HepG2 (cell line): Measurements from ENCODE around the gene GRIK4. TPM values are rescaled to one million over a fixed set of nuclear protein-coding genes. Genes with fewer than 3 reads are reported as not detected.

ENCODE experiments used
- ATAC-seq: fragments of 200-7000 bp; cut with Tn5 transposase; 3 replicates; pipeline ENCODE4 v1.9.1; 2020; ENCODE audit warnings: mild to moderate bottlenecking, moderate library complexity
- BruUV-seq: library from RNA; stranded (reverse); fragments of 400-500 nt; replicated peaks from 2 replicates; lab custom pipeline; 2021; lab: Mats Ljungman, UMichigan
- CTCF ChIA-PET: fragments of 300-600 bp; formaldehyde crosslinking; extraction: SDS; loops from one replicate; lab custom pipeline; 2021; ENCODE audit warnings: low total read pairs, inconsistent platforms, low intra/inter-chr PET ratio; lab: Yijun Ruan, JAX
- POLR2A ChIA-PET: fragments of 350-600 bp; sonication (Branson Sonifier 250); formaldehyde crosslinking; loops from one replicate; lab custom pipeline; 2020; ENCODE audit warnings: antibody characterized with exemption, inconsistent platforms; lab: Yijun Ruan, JAX
- DNase-seq: peaks from one replicate; pipeline ENCODE4 v3.0.0-alpha.2; 2015; ENCODE audit warnings: low spot score
- FAIRE-seq: peaks from 3 replicates; lab custom pipeline; 2011; peaks lifted over from hg19 to GRCh38; lab: Jason Lieb, UNC
- H2AFZ ChIP-seq: one replicate; pipeline ENCODE4 v1.6.1; 2011; ENCODE audit warnings: low read length, inconsistent platforms
- H3K27ac ChIP-seq: fragments of 300-600 bp; 3 replicates; pipeline ENCODE4 v1.8.0; 2011; ENCODE audit warnings: mixed run types, mild to moderate bottlenecking, mixed read lengths, low read length, inconsistent platforms; ENCODE audit not compliant: insufficient read depth; ENCODE audit errors: extremely low read length
- H3K27me3 ChIP-seq, 2 experiments: fragments of 200-600 bp in 1 of 2; 2 replicates in 1 of 2; 3 replicates in 1 of 2; pipeline versions ENCODE4 v1.6.0 to v1.8.0; 2011; ENCODE audit warnings: low read length in 2 of 2, mild to moderate bottlenecking in 2 of 2, moderate library complexity in 2 of 2, inconsistent platforms in 1 of 2; ENCODE audit not compliant: insufficient read depth in 2 of 2, control insufficient read depth in 1 of 2
- H3K36me3 ChIP-seq, 2 experiments: fragments of 200-600 bp in 1 of 2; replicated peaks in 1 of 2; 2 replicates in 1 of 2; 3 replicates in 1 of 2; pipeline versions ENCODE4 v1.5.1 to v1.8.0; 2011; ENCODE audit warnings: low read length in 2 of 2, inconsistent platforms in 1 of 2; ENCODE audit not compliant: insufficient read depth in 2 of 2, control insufficient read depth in 1 of 2
- H3K4me1 ChIP-seq: 2 replicates; pipeline ENCODE4 v1.5.1; 2012; ENCODE audit warnings: low read length, inconsistent platforms; ENCODE audit not compliant: insufficient read depth
- H3K4me2 ChIP-seq: 2 replicates; pipeline ENCODE4 v1.6.0; 2011; ENCODE audit warnings: low read depth, low read length, inconsistent platforms
- H3K4me3 ChIP-seq, 3 experiments: fragments of 200-600 bp in 1 of 3; sonication (generic), shearing (Covaris generic) in 1 of 3; replicated peaks in 1 of 3; 2 replicates each; pipeline ENCODE4 v1.5.1; 2011 to 2016; ENCODE audit warnings: low read length in 3 of 3, inconsistent platforms in 2 of 3, low read depth in 2 of 3, mild to moderate bottlenecking in 2 of 3, control low read depth in 1 of 3, mixed read lengths in 1 of 3; ENCODE audit not compliant: insufficient read depth in 1 of 3
- H3K79me2 ChIP-seq: one replicate; pipeline ENCODE4 v1.6.1; 2011; ENCODE audit warnings: low read length, inconsistent platforms; ENCODE audit not compliant: insufficient read depth
- H3K9ac ChIP-seq: 2 replicates; pipeline ENCODE4 v1.6.0; 2011; ENCODE audit warnings: mild to moderate bottlenecking, low read depth, low read length, inconsistent platforms; ENCODE audit not compliant: insufficient read depth
- H3K9me3 ChIP-seq: 2 replicates; pipeline ENCODE4 v1.5.1; 2012; ENCODE audit warnings: mild to moderate bottlenecking, low read length
- H4K20me1 ChIP-seq: 2 replicates; pipeline ENCODE4 v1.6.0; 2011; ENCODE audit warnings: inconsistent platforms, mild to moderate bottlenecking, low read length, moderate library complexity; ENCODE audit not compliant: insufficient read depth
- ARNT2 ChIP-seq: sonication (generic); formaldehyde crosslinking; IDR thresholded peaks from 2 replicates; pipeline ENCODE4 v1.8.0; 2022; ENCODE audit warnings: mild to moderate bottlenecking, low read depth, missing genetic modification reagents, moderate library complexity
- BCL3 ChIP-seq: sonication (generic); formaldehyde crosslinking; IDR thresholded peaks from 2 replicates; pipeline ENCODE4 v1.5.1; 2020; ENCODE audit warnings: mild to moderate bottlenecking, missing genetic modification reagents, moderate library complexity
- CHD2 ChIP-seq: IDR thresholded peaks from 2 replicates; pipeline ENCODE4 v1.6.1; 2011; ENCODE audit warnings: low read depth, low read length, improper control_type of control experiment
- E2F5 ChIP-seq: sonication (generic); formaldehyde crosslinking; conservative IDR thresholded peaks from 2 replicates; pipeline ENCODE4 v1.4.0; 2020; ENCODE audit warnings: missing genetic modification reagents
- ELF1 ChIP-seq: sonication (generic); formaldehyde crosslinking; IDR thresholded peaks from 2 replicates; pipeline ENCODE4 v1.4.0; 2020; ENCODE audit warnings: missing genetic modification reagents
- ESRRA ChIP-seq: sonication (generic); formaldehyde crosslinking; IDR thresholded peaks from 2 replicates; pipeline ENCODE4 v1.5.1; 2020; ENCODE audit warnings: mild to moderate bottlenecking, low read depth, missing genetic modification reagents
- FOXA1 ChIP-seq, 2 experiments: fragments of 450-650 bp in 1 of 2; sonication (generic) in 1 of 2; formaldehyde crosslinking in 1 of 2; IDR thresholded peaks; 2 replicates each; pipeline versions ENCODE4 v1.4.0 to v1.6.1; 2016 to 2020; ENCODE audit warnings: missing genetic modification reagents in 1 of 2
- HDAC2 ChIP-seq: sonication (generic); formaldehyde crosslinking; IDR thresholded peaks from 2 replicates; pipeline ENCODE4 v1.4.0; 2020; ENCODE audit warnings: missing genetic modification reagents
- HNRNPLL ChIP-seq: fragments of 200-400 bp; formaldehyde crosslinking; IDR thresholded peaks from 2 replicates; pipeline ENCODE4 v1.6.1; 2017; ENCODE audit warnings: mild to moderate bottlenecking, low read depth, low read length; ENCODE audit not compliant: poor library complexity, severe bottlenecking
- ISX ChIP-seq: sonication (generic); formaldehyde crosslinking; conservative IDR thresholded peaks from 2 replicates; pipeline ENCODE4 v1.5.0; 2020; ENCODE audit warnings: missing genetic modification reagents
- KLF16 ChIP-seq, 2 experiments: sonication (generic) in 1 of 2; formaldehyde crosslinking in 1 of 2; IDR thresholded peaks; 2 replicates each; pipeline versions ENCODE4 v1.6.1 to v1.8.0; 2016 to 2023; ENCODE audit warnings: missing genetic modification reagents in 2 of 2, missing compliant biosample characterization in 1 of 2
- SNAI1 ChIP-seq: sonication (generic); formaldehyde crosslinking; IDR thresholded peaks from 2 replicates; pipeline ENCODE4 v1.5.0; 2020; ENCODE audit warnings: mild to moderate bottlenecking, missing genetic modification reagents, borderline replicate concordance
- ZC3H13 ChIP-seq: sonication (generic); formaldehyde crosslinking; IDR thresholded peaks from 2 replicates; pipeline ENCODE4 v1.8.1; 2023; ENCODE audit warnings: mild to moderate bottlenecking, missing genetic modification reagents, moderate library complexity
- ZKSCAN8 ChIP-seq: IDR thresholded peaks from 2 replicates; pipeline ENCODE4 v1.6.1; 2016; ENCODE audit warnings: borderline replicate concordance, missing genetic modification reagents, missing compliant biosample characterization
- ZNF343 ChIP-seq: sonication (generic); formaldehyde crosslinking; IDR thresholded peaks from 2 replicates; pipeline ENCODE4 v1.4.0; 2020; ENCODE audit warnings: mild to moderate bottlenecking, missing genetic modification reagents
- ZNF431 ChIP-seq: sonication (generic); formaldehyde crosslinking; IDR thresholded peaks from 2 replicates; pipeline ENCODE4 v1.9.0; 2022; ENCODE audit warnings: missing genetic modification reagents, low read depth, mild to moderate bottlenecking, borderline replicate concordance
- ZNF75D ChIP-seq: sonication (generic); formaldehyde crosslinking; IDR thresholded peaks from 2 replicates; pipeline ENCODE4 v1.8.1; 2023; ENCODE audit warnings: missing genetic modification reagents, mild to moderate bottlenecking, borderline replicate concordance
- ZNF773 ChIP-seq: sonication (generic); formaldehyde crosslinking; IDR thresholded peaks from 2 replicates; pipeline ENCODE4 v1.4.0; 2020; ENCODE audit warnings: missing genetic modification reagents, borderline replicate concordance
- WGBS: methylation state at CpG from one replicate; pipeline ENCODE4 v1.1.6; 2017; ENCODE audit warnings: low lambda C conversion rate; 5-methylcytosine and 5-hydroxymethylcytosine counted together
- in situ Hi-C: cut with HindIII; loops from 2 replicates; pipeline ENCODE4 v1.10.0; 2017; ENCODE audit warnings: low pct_unique_long_range_greater_than_20kb; ENCODE audit not compliant: extremely low pct_ligation_motif_present
- intact Hi-C: fragments of 100-400 bp; cut with micrococcal nuclease; formaldehyde crosslinking; loops from one replicate; pipeline ENCODE4 v1.10.0; 2022; ENCODE audit not compliant: unreplicated experiment
- polyA plus RNA-seq, 8 experiments: library from polyadenylated mRNA; depleted of rRNA in 3 of 8; stranded (reverse) in 7 of 8; unstranded in 1 of 8; fragments of >200 nt; fragmentation: Illumina TruSeq in 4 of 8; extraction: Trizol in 4 of 8; gene quantifications; 2 replicates each; pipeline versions ENCODE4 v1.2.1 to v1.2.3, GENCODE V29; 2011 to 2016; ENCODE audit warnings: low read depth in 4 of 8, missing spikeins in 1 of 8, mixed read lengths in 1 of 8; ENCODE audit not compliant: insufficient read depth in 1 of 8
- total RNA-seq, 5 experiments: library from RNA; depleted of rRNA; stranded (reverse); fragments of >200 nt; fragmentation: Illumina TruSeq; extraction: Trizol; gene quantifications; 2 replicates each; pipeline ENCODE4 v1.2.3, GENCODE V29; 2016; ENCODE audit warnings: low read depth in 1 of 5
- TF ChIP-seq, protein P1 (sequence below): sonication (generic); formaldehyde crosslinking; IDR thresholded peaks from 2 replicates; pipeline ENCODE4 v1.4.0; 2020; ENCODE audit warnings: mild to moderate bottlenecking, missing genetic modification reagents

The GRIK4 gene
- total and polyA plus RNA-seq, 2 of the 13 experiments (the other 11 are each of a cell fraction or from before 2014, with no cell fraction given): 0.04 to 0.07 TPM

- ChIA-PET CTCF (no interaction called here), POLR2A (no interaction called here)
- no peak for DNase-seq
- Histone ChIP-seq H2AFZ (no peak overlapping the region), H4K20me1 (no peaks in the 10 kb centered on the region), H3K36me3 (no peaks in the 10 kb centered on the region), H3K27ac (no peak overlapping the region), H3K4me1 (no peaks in the 10 kb centered on the region), H3K4me3 (no peak overlapping the region), H3K79me2 (no peaks in the 10 kb centered on the region), H3K9me3 (no peaks in the 10 kb centered on the region), H3K9ac (no peak overlapping the region), H3K27me3 (peaks cover 4 to 29% of the 10 kb centered on the region in 2 experiments; a peak in 4 of 5 replicates), H3K4me2 (no peak overlapping the region)
- intact Hi-C loops (no loop called here), in situ Hi-C loops (no loop called here)
- WGBS: 30% methylated on average over 4 of the region's 9 CpGs
- BruUV-seq: no TSS peak
- FAIRE-seq: no peak
- no peak for ATAC-seq
- TF ChIP-seq HNRNPLL (no peak), ZC3H13 (CRISPR knock-in tag) (no peak), ESRRA (CRISPR knock-in tag) (no peak), HDAC2 (CRISPR knock-in tag) (no peak), ARNT2 (no peak), FOXA1 (IDR thresholded peaks at IDR 0.05) (no peak), FOXA1 (CRISPR knock-in tag; IDR thresholded peaks at IDR 0.05) (no peak), E2F5 (CRISPR knock-in tag) (no peak), ZNF773 (no peak), ZNF343 (no peak), ZNF431 (CRISPR knock-in tag) (no peak), ISX (no peak), SNAI1 (CRISPR knock-in tag) (no peak), ZNF75D (CRISPR knock-in tag) (no peak), BCL3 (no peak), ZKSCAN8 (CRISPR knock-in tag) (no peak), KLF16 (CRISPR knock-in tag; IDR thresholded peaks at IDR 0.05) (no peak), ELF1 (CRISPR knock-in tag) (no peak), CHD2 (no peak)
- TF ChIP-seq, protein P1, sequence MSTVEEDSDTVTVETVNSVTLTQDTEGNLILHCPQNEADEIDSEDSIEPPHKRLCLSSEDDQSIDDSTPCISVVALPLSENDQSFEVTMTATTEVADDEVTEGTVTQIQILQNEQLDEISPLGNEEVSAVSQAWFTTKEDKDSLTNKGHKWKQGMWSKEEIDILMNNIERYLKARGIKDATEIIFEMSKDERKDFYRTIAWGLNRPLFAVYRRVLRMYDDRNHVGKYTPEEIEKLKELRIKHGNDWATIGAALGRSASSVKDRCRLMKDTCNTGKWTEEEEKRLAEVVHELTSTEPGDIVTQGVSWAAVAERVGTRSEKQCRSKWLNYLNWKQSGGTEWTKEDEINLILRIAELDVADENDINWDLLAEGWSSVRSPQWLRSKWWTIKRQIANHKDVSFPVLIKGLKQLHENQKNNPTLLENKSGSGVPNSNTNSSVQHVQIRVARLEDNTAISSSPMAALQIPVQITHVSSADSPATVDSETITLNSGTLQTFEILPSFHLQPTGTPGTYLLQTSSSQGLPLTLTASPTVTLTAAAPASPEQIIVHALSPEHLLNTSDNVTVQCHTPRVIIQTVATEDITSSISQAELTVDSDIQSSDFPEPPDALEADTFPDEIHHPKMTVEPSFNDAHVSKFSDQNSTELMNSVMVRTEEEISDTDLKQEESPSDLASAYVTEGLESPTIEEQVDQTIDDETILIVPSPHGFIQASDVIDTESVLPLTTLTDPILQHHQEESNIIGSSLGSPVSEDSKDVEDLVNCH (CRISPR knock-in tag): no peak
Observed at GRCh38 chr11:120797143-120797542, 285.6 kb downstream of the GRIK4 start.
